HCT116 (cell line): ENCODE results near the gene PSMC3. TPM values are rescaled to one million over a fixed set of nuclear protein-coding genes. Genes with fewer than 3 reads are reported as not detected.

Source experiments
- ATAC-seq: fragments of 200-7000 bp; cut with Tn5 transposase; 2 replicates; pipeline ENCODE4 v1.9.1; 2020; ENCODE audit warnings: mild to moderate bottlenecking, moderate library complexity
- BruUV-seq: library from RNA; stranded (reverse); fragments of 400-500 nt; replicated peaks from 2 replicates; lab custom pipeline; 2021; lab: Mats Ljungman, UMichigan
- CTCF ChIA-PET: fragments of 300-600 bp; sonication (Branson Sonifier 250); formaldehyde crosslinking; loops from one replicate; lab custom pipeline; 2021; ENCODE audit warnings: antibody characterized with exemption; lab: Charles Lee
- POLR2A ChIA-PET: fragments of 300-600, 350-600 bp; sonication (Branson Sonifier 250); formaldehyde crosslinking; loops from one replicate; lab custom pipeline; 2021; ENCODE audit warnings: antibody characterized with exemption; lab: Charles Lee
- RAD21 ChIA-PET, 2 experiments: fragments of 300-600 bp; sonication (Branson Sonifier 250); formaldehyde crosslinking; loops; one replicate each; lab custom pipeline; 2023; ENCODE audit warnings: low total read pairs in 2 of 2; ENCODE audit not compliant: uncharacterized antibody in 2 of 2, unreplicated experiment in 2 of 2, low non-redundant PET in 1 of 2; lab: Charles Lee
- DNase-seq: peaks from one replicate; pipeline ENCODE4 v3.0.0-alpha.2; 2010; ENCODE audit warnings: low read depth, low spot score
- H2AFZ ChIP-seq: fragments of 200-600 bp; shearing (Covaris generic), sonication (generic); 2 replicates; pipeline ENCODE4 v1.6.1; 2017; ENCODE audit warnings: low read depth, mixed run types, mixed read lengths, antibody characterized with exemption, low read length; ENCODE audit not compliant: poor library complexity, severe bottlenecking
- H3K27ac ChIP-seq: 2 replicates; pipeline ENCODE4 v1.5.1; 2012; ENCODE audit warnings: low read depth, low read length
- H3K27me3 ChIP-seq: fragments of 200-600 bp; sonication (generic); 2 replicates; pipeline ENCODE4 v1.6.1; 2016; ENCODE audit warnings: mixed run types, low read length, mixed read lengths; ENCODE audit not compliant: insufficient read depth
- H3K36me3 ChIP-seq, 2 experiments: fragments of 200-500 bp in 1 of 2; fragments of 200-600 bp in 1 of 2; sonication (Bioruptor generic) in 1 of 2; sonication (generic) in 1 of 2; 2 replicates each; pipeline versions ENCODE4 v1.5.1 to v1.6.1; 2014 to 2016; ENCODE audit warnings: low read length in 2 of 2, inconsistent platforms in 1 of 2, mixed read lengths in 1 of 2, mixed run types in 1 of 2; ENCODE audit not compliant: insufficient read depth in 2 of 2, control insufficient read depth in 1 of 2
- H3K4me1 ChIP-seq, 2 experiments: fragments of 200-600 bp in 1 of 2; sonication (generic) in 1 of 2; 2 replicates each; pipeline versions ENCODE4 v1.5.1 to v1.6.1; 2012 to 2017; ENCODE audit warnings: low read length in 2 of 2, inconsistent platforms in 1 of 2, mild to moderate bottlenecking in 1 of 2, mixed read lengths in 1 of 2, mixed run types in 1 of 2, moderate library complexity in 1 of 2; ENCODE audit not compliant: insufficient read depth in 2 of 2, control insufficient read depth in 1 of 2
- H3K4me2 ChIP-seq: fragments of 200-600 bp; sonication (generic); 2 replicates; pipeline ENCODE4 v1.6.1; 2017; ENCODE audit warnings: mixed run types, low read length, mixed read lengths
- H3K4me3 ChIP-seq, 2 experiments: fragments of 200-600 bp in 1 of 2; sonication (generic) in 1 of 2; replicated peaks in 1 of 2; 2 replicates each; pipeline ENCODE4 v1.5.1; 2011 to 2016; ENCODE audit warnings: low read length in 2 of 2, control low read depth in 1 of 2, low read depth in 1 of 2, mild to moderate bottlenecking in 1 of 2, mixed read lengths in 1 of 2, mixed run types in 1 of 2
- H3K79me2 ChIP-seq: fragments of 200-600 bp; sonication (generic); 2 replicates; pipeline ENCODE4 v1.6.1; 2017; ENCODE audit warnings: mild to moderate bottlenecking, mixed run types, low read length, moderate library complexity, mixed read lengths; ENCODE audit not compliant: insufficient read depth
- H3K9ac ChIP-seq: fragments of 200-600 bp; sonication (generic); 2 replicates; pipeline ENCODE4 v1.6.1; 2016; ENCODE audit warnings: low read length, mixed read lengths
- H3K9me2 ChIP-seq: fragments of 200-600 bp; sonication (generic), shearing (Covaris generic); 2 replicates; pipeline ENCODE4 v1.6.1; 2017; ENCODE audit warnings: mixed run types, mild to moderate bottlenecking, moderate library complexity; ENCODE audit not compliant: insufficient read depth
- H3K9me3 ChIP-seq, 2 experiments: fragments of 200-500 bp in 1 of 2; fragments of 200-600 bp in 1 of 2; sonication (Bioruptor generic) in 1 of 2; sonication (generic) in 1 of 2; 2 replicates each; pipeline ENCODE4 v1.6.1; 2014 to 2017; ENCODE audit warnings: low read length in 2 of 2, mixed read lengths in 2 of 2, inconsistent platforms in 1 of 2, low read depth in 1 of 2, mild to moderate bottlenecking in 1 of 2, mixed run types in 1 of 2, moderate library complexity in 1 of 2; ENCODE audit not compliant: control insufficient read depth in 1 of 2, insufficient read depth in 1 of 2
- H4K20me1 ChIP-seq: fragments of 200-600 bp; sonication (generic), shearing (Covaris generic); 2 replicates; pipeline ENCODE4 v1.6.1; 2017; ENCODE audit warnings: mixed run types, mild to moderate bottlenecking, moderate library complexity; ENCODE audit not compliant: insufficient read depth
- CEBPB ChIP-seq: IDR thresholded peaks from 2 replicates; pipeline ENCODE4 v1.6.1; 2012; ENCODE audit warnings: low read depth
- EGR1 ChIP-seq: IDR thresholded peaks from 2 replicates; pipeline ENCODE4 v1.6.1; 2012; ENCODE audit warnings: low read depth
- FOSL1 ChIP-seq: IDR thresholded peaks from 2 replicates; pipeline ENCODE4 v1.6.1; 2012; ENCODE audit warnings: low read depth
- JUND ChIP-seq: IDR thresholded peaks from 2 replicates; pipeline ENCODE4 v1.6.1; 2012
- SP1 ChIP-seq: IDR thresholded peaks from 2 replicates; pipeline ENCODE4 v1.6.1; 2012; ENCODE audit warnings: low read depth
- SRF ChIP-seq: IDR thresholded peaks from 2 replicates; pipeline ENCODE4 v1.6.1; 2012; ENCODE audit warnings: low read depth
- TCF7L2 ChIP-seq: IDR thresholded peaks from 2 replicates; pipeline ENCODE4 v1.7.0; 2011; ENCODE audit warnings: borderline replicate concordance, inconsistent platforms; ENCODE audit not compliant: insufficient read depth, insufficient read length; ENCODE audit errors: extremely low read depth
- ZFX ChIP-seq: fragments of 450-650 bp; IDR thresholded peaks from 2 replicates; pipeline ENCODE4 v1.6.1; 2017
- ZNF274 ChIP-seq: fragments of 200-500 bp; sonication (Bioruptor generic); IDR thresholded peaks from 2 replicates; pipeline ENCODE4 v1.6.1; 2014; ENCODE audit warnings: mild to moderate bottlenecking, low read depth, low read length, inconsistent platforms
- intact Hi-C: fragments of 100-400 bp; cut with micrococcal nuclease; formaldehyde crosslinking; loops from 2 replicates; pipeline ENCODE4 v1.10.0; 2022
- total RNA-seq: library from RNA; stranded (reverse); gene quantifications from one replicate; pipeline ENCODE4 v1.2.1, GENCODE V29; 2021; ENCODE audit not compliant: unreplicated experiment

PSMC3 gene
- total RNA-seq, 1 experiment from 2014 or later: 155 TPM

GRCh38 chr11:47395223-47396048 is 30.8 kb downstream of the PSMC3 start:
- ATAC-seq (no peak), DNase-seq (no peak)
- Histone ChIP-seq H3K36me3 (no peaks in the 10 kb centered on the region), H3K4me2 (no peak overlapping the region), H3K4me3 (no peak overlapping the region), H3K79me2 (no peaks in the 10 kb centered on the region), H3K4me1 (no peaks in the 10 kb centered on the region), H3K9me2 (no peaks in the 10 kb centered on the region), H2AFZ (no peak overlapping the region), H3K9me3 (no peaks in the 10 kb centered on the region), H3K9ac (no peak overlapping the region), H3K27ac (no peak overlapping the region), H4K20me1 (no peaks in the 10 kb centered on the region), H3K27me3 (no peaks in the 10 kb centered on the region)
- TF ChIP-seq SRF (no peak), ZNF274 (no peak), SP1 (no peak), EGR1 (no peak), TCF7L2 (no peak), JUND (no peak), ZFX (no peak), CEBPB (no peak)
- intact Hi-C loops: no loop called here
- POLR2A ChIA-PET: no interaction called here
- RAD21 ChIA-PET: no interaction called here
- no TSS peak for BruUV-seq
- CTCF ChIA-PET: no interaction called here

GRCh38 chr11:47394322-47395222 is 31.7 kb downstream of the PSMC3 start:
- Histone ChIP-seq H3K36me3 (no peaks in the 10 kb centered on the region), H3K27ac (no peak overlapping the region), H3K4me2 (no peak overlapping the region), H3K27me3 (no peaks in the 10 kb centered on the region), H3K9me3 (no peaks in the 10 kb centered on the region), H3K4me1 (no peaks in the 10 kb centered on the region), H3K79me2 (no peaks in the 10 kb centered on the region), H3K4me3 (no peak overlapping the region), H3K9ac (no peak overlapping the region), H2AFZ (no peak overlapping the region), H4K20me1 (no peaks in the 10 kb centered on the region), H3K9me2 (no peaks in the 10 kb centered on the region)
- ChIA-PET RAD21 (no interaction called here), POLR2A (no interaction called here), CTCF (no interaction called here)
- TF ChIP-seq FOSL1 (no peak), ZFX (peak; percentile 44; the same call in 1 of the 2 replicates)
- no TSS peak for BruUV-seq
- ATAC-seq: no peak
- intact Hi-C loops: no loop called here
- DNase-seq: no peak
